Head of caudate nucleus (tissue), 42 donors: ENCODE data around the gene DYRK1B.

Experiments
- DNase-seq, 42 donors: peaks; one replicate each; pipeline versions ENCODE4 v3.0.0 to v3.0.0-alpha.2; 2020 to 2021; ENCODE audit warnings: mixed read lengths in 7 of 42
- intact Hi-C: fragments of 100-400 bp; cut with DNase I; formaldehyde crosslinking; loops from one replicate; pipeline ENCODE4 v1.15.0; 2022

DYRK1B gene

DNA sequence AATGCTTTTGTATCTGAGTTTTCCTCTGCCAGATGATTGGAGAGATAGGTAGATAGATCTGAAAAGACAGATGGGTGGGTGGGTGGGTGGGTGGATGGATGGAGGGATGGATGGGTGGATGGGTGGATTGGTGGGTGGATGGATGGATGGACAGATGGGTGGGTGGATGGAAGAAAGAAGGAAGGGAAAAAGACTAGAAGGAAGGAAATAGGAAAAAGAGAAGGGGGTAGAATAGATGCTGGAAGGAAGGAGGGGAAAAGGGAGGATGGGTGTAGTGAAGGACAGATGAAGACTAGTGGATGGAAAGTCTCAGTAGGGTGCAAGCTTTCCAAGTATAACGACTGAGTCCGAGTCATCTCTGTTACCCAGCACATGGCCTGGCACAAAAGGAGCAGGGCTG, 31.2 kb upstream of the DYRK1B start:
- intact Hi-C loops = no loop called here
- no peak for DNase-seq

DNA sequence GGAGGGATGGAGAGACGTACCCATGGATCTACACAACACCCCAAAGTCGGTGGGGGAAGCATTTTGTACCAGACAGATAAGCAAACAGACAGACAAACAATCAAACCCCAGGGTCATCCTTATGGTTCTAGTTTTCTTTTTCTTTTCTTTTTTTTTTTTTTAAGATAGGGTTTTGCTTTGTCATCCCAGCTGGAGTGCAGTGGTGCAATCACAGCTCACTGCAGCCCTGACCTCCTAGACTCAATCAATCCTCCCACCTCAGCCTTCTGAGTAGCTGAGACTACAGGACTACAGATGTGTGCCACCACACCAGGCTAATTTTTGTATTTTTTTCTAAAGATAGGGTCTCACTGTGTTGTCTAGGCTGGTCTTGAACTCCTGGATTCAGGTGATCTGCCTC, 30.2 kb upstream of the DYRK1B start:
- intact Hi-C loops = no loop called here
- no peak for DNase-seq

GRCh38 chr19:39858541-39858940, 24.6 kb upstream of the DYRK1B start:
- intact Hi-C loops = no loop called here
- DNase-seq = peak in 20 of 42 donors; percentile 11 to 83 (median 52)

DNA sequence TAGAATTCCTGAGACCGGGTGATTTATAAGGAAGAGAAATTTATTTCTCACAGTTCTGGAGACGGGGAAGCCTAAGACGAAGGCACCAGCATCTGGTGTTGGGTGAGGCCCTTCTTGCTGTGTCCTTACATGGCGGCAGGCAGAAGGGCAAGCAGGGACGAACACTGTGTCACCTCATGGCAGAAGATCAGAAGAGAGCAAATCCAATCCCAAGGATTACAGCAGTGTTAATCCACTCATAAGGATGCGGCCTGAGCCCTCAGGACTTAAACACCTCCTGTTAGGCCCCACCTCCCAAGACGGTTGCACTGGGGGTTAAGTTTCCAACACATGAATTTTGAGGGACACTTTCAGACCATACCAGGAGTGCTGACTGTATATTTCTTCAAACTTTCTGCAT, 18.9 kb upstream of the DYRK1B start:
- intact Hi-C loops = no loop called here
- no peak for DNase-seq

DNA sequence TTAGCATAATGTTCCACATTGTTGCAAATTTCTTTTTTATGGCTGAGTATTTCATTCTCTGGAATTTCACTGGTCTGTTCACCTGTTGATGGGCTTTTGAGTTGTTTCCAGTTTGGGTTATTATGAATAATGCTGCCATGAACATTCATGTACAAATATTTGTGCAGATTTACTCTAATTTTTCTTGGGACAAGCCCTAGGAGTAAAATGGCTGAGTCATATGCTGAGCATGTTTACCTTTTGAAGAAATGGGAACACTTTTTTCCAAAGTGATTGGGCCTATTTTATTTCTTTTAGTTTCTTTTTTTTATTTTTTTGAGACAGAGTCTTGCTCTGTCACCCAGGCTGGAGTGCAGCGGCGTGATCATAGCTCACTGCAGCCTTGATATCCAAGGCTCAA, 16.9 kb upstream of the DYRK1B start:
- DNase-seq = no peak
- intact Hi-C loops = no loop called here

DNA sequence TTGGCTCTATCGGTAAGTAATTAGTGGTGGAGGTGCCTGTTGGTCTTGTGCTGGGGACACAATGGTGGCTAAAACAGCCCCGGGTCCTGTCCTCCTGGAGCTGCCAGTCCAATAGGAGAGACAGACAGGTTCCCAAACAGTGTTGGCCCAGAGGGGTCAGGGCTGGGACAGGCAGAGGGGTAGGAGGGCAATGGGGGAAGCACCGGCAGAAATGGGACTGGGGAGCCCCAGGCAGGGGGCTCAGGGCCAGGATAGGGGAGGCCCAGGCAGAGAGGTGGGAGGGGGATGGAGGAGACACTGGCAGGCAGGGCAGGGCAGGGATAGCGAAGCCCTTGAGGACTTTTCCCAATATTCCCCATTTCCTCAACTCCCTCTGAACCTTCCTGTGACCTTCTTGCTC, 14.4 kb upstream of the DYRK1B start:
- intact Hi-C loops = no loop called here
- no peak for DNase-seq

DNA sequence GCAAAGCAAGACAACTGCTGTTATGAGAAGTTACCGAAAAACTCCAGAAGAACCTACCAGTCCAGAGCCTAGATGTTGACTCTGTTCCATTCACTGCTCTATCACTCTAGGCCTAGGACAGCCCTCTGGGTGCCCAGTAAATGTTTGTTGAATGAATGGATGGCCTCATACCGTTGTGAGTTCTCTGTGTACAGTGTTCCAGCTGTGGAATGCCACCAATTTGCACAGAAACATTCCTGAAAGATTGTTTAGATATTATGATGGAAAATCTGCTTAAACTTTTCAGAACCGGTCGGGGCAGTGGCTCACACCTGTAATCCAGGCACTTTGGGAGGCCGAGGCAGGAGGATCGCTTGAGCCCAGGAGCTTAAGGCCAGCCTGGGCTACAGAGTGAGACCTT, 13.6 kb upstream of the DYRK1B start:
- intact Hi-C loops = no loop called here
- no peak for DNase-seq

DNA sequence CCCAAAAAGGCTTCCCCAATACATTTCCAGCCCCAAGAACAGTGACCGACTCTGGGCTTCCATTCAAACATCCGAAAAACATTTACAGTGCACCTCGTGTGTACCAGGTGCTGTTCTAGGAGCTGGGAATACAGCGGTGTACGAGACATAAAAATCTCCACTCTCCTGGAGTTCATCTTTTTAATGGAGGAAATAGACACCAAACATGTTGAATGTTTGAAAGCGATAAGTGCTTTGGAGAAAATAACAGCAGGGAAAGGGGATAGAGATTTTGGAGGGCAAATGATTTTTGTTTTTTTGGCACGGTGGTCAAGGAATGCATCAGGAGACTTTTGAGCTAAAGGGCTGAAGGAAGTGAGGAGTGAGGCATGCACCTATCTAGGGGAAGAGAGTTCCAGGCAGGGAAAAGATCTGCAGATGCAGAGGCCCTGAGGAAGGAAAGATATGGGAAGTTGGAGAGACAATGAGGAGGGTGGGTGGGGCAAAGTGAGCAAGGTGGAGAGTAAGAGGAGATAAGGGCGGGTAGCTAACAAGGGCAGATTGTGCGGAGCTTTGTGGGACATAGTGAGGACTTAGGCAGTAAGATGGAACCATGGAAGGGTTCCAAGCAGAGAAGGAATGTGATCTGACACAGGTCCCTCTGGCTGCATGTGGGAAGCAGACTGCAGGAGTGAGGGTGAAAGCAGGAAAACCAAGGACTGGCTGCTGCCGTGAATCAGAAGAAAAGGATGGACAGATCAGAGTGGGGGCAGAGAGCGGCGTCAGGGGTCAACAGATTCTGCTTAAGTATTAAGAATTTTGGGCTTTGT, 12.9 kb upstream of the DYRK1B start:
- DNase-seq = peak in 1 of 42 donors; percentile 12
- intact Hi-C loops = no loop called here

GRCh38 chr19:39845933-39846677, 12.1 kb upstream of the DYRK1B start, which contains the start of gene FBL:
Gene FBL, minus strand, starts transcription at chr19:39846379. Its CDS starts 79 bp downstream, at chr19:39846300.
- peak; percentile 89 to 99 (median 97) for DNase-seq
- intact Hi-C loops = no loop called here

DNA sequence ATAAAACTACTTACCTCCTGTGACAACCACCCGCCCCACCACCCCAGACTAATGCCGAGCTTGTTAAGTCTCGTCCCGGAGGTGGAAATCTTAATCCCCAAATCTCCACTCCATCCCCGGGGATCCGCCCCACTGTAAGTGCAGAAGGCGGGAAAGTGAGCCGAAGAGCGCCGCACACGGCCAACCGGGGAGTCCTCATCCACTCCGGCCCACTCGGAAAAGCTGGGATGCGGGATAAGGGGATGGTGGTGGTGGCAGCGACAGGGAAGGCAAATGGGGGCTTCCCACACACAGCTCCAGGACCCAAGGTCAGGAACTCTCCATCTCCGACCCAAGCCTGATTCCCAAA, 11.6 kb upstream of the DYRK1B start:
- peak in 13 of 42 donors; percentile 10 to 51 (median 21) for DNase-seq
- intact Hi-C loops = no loop called here

- DNase-seq = no peak
- intact Hi-C loops = no loop called here
Observed at GRCh38 chr19:39845172-39845571, 11.2 kb upstream of the DYRK1B start.

GRCh38 chr19:39843919-39844793, 10.2 kb upstream of the DYRK1B start:
- intact Hi-C loops = no loop called here
- DNase-seq = peak in 4 of 42 donors; percentile 21 to 58 (median 42)

DNA sequence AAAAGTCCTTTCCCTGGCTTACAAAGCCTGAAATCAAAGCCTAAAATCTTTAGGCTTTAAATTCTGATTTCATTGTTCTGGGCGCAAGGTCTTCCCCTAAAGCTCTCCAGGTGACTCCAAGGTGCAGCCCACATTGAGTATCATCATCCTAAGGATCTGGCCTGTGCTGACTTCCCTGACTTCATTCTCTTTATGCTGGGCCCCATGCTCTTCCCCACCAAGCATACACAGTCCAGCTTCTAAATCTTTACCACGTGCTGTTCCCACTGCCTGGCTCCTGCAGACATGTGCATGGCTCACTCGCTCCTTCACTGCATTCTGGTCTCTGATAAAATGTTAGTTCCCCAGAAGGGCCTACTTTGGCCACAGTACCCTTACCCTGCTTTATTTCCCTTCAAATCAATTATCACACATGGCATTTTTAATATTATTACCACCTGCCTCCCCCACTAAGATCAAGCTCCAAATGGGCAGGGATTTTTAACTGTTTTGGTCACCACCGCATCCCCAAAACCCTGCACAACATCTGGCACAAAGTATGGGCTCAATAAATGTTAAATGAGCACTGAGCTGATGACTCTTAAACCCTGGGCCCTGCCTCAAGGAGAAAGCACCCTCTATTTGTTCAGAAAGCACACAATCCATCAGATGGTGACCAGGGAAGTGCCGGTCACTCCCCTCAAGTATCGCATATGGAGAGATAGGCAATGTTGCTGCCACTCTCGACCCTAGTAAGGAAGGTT, 8.9 kb upstream of the DYRK1B start:
- DNase-seq = no peak
- intact Hi-C loops = no loop called here

DNA sequence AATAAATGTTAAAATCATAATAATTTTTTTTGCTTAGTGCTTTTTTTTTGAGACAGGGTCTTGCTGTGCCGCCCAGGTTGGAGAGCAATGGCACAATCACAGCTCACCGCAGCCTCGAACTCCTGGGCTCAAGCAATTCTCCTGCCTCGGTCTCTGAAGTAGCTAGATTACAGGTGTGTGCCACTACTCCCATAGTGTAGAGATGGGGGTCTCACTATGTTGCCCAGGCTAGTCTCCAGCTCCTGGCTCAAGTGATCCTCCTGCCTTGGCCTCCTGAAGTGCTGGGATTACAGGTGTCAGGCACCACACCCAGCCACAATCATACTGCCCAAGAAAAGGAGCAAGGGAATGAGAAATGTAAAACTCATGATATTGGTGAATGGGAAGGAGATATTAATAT, 7.1 kb upstream of the DYRK1B start:
- intact Hi-C loops = no loop called here

GRCh38 chr19:39840492-39840891, 6.5 kb upstream of the DYRK1B start:
- intact Hi-C loops = no loop called here
- DNase-seq = no peak

More for the DNA sequence above, 7.1 kb upstream of the DYRK1B start:
- no peak for DNase-seq

GRCh38 chr19:39839678-39840327, 5.8 kb upstream of the DYRK1B start:
- intact Hi-C loops = no loop called here

GRCh38 chr19:39838569-39838968, 4.6 kb upstream of the DYRK1B start:
- DNase-seq = no peak
- intact Hi-C loops = no loop called here

More at GRCh38 chr19:39839678-39840327, 5.8 kb upstream of the DYRK1B start:
- DNase-seq = no peak

DNA sequence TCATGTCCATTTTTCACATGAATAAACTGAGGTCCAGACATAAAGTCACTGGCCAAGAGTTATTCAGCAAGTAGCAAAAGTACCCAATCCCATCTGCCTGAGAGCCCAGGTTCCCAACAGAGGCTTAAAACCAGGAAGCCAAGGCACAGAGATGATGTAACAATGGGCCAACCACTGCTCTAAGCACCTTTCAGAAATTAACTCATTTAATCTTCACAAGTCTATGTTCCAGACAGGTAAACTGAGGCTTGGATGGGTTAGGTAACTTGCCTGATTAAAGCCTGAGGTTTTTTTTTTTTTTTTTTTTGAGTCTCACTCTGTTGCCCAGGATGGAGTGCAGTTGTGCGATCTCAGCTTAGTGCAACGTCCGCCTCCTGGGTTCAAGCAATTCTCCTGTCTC, 4.0 kb upstream of the DYRK1B start:
- intact Hi-C loops = no loop called here
- no peak for DNase-seq
